Measurements from ENCODE around the gene CDH4.

Gene CDH4

DNA sequence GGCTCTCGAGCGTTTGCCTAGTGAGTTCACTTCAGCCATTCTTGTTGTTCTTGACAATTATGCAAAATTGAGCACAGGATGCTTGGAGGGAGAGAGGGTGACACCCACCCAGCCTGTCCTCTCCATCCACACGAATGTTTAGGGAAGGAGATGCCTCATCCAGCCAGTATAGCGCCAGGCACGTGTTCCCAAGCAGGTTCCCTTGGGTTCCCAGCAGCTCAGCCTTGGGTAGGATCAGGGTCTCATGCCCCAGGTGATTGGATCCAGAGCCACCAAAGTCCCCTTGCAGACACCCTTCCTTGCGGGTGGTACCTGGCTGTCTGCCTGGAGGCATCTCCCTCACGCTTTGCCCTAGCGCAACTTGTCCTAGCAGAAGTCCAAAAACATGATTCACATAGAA is 394.9 kb downstream of the CDH4 start:
- Histone ChIP-seq H3K79me1 (ENCODE audit: low read length) (no peaks in the 10 kb centered on the region), H3K56ac (ENCODE audit: low read length) (no peak overlapping the region), H3K27ac (ENCODE audit: low read depth, low read length) (no peak overlapping the region), H3K18ac (ENCODE audit: low read length) (no peak overlapping the region), H3K23ac (ENCODE audit: low read length) (no peak overlapping the region), H4K5ac (ENCODE audit: low read length) (no peak overlapping the region), H3K4me1 (ENCODE audit: control insufficient read depth, low read depth, low read length) (no peaks in the 10 kb centered on the region), H3K4me3 (ENCODE audit: low read length) (no peak overlapping the region), H3K79me2 (ENCODE audit: control insufficient read depth, insufficient read depth, low read length) (no peaks in the 10 kb centered on the region), H3K27me3 (ENCODE audit: insufficient read depth, low read length, poor library complexity) (no peaks in the 10 kb centered on the region), H2BK15ac (replicated peaks; ENCODE audit: low read depth) (no peak overlapping the region), H2BK5ac (ENCODE audit: low read length) (no peak overlapping the region), H4K8ac (ENCODE audit: low read depth, low read length) (no peak overlapping the region), H3K4ac (ENCODE audit: low read depth, low read length) (no peak overlapping the region), H3K36me3 (ENCODE audit: control insufficient read depth, insufficient read depth, low read length) (no peaks in the 10 kb centered on the region), H2BK120ac (ENCODE audit: low read depth, low read length) (no peak overlapping the region), H2AK5ac (ENCODE audit: low read length) (no peak overlapping the region), H3K4me2 (ENCODE audit: low read length) (no peak overlapping the region), H3K9ac (ENCODE audit: low read length) (no peak overlapping the region)
- no peak for DNase-seq
- no CpG with 5 or more reads among the region's 8 CpGs for WGBS (ENCODE audit: extremely low coverage, insufficient coverage, low lambda C conversion rate)

DNA sequence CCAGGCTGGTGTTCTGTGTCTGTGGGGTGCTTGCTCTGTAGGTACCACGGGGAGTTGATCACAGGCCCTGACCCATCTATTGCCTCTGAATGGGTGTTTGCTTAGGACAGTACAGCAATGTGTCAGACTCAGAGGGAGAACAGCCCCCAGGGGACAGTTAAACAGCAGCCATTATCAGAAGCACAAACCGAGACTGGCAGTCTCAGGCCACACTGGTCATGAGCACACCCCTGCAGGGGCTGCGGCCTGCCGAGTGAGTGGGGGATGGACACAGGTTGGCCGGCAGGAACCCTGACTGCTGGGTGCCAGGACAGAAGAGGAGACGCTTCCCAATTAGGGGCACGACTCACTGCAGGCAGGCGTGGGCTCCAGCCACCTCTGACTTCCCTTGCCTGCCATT is 395.6 kb downstream of the CDH4 start:
- Histone ChIP-seq H3K79me2 (ENCODE audit: control insufficient read depth, insufficient read depth, low read length) (no peaks in the 10 kb centered on the region), H3K23ac (ENCODE audit: low read length) (no peak overlapping the region), H3K9ac (ENCODE audit: low read length) (no peak overlapping the region), H2AK5ac (ENCODE audit: low read length) (no peak overlapping the region), H3K27me3 (ENCODE audit: insufficient read depth, low read length, poor library complexity) (no peaks in the 10 kb centered on the region), H3K4me1 (ENCODE audit: control insufficient read depth, low read depth, low read length) (no peaks in the 10 kb centered on the region), H3K4me2 (ENCODE audit: low read length) (no peak overlapping the region), H3K79me1 (ENCODE audit: low read length) (no peaks in the 10 kb centered on the region), H4K5ac (ENCODE audit: low read length) (no peak overlapping the region), H3K4ac (ENCODE audit: low read depth, low read length) (no peak overlapping the region), H2BK120ac (ENCODE audit: low read depth, low read length) (no peak overlapping the region), H2BK5ac (ENCODE audit: low read length) (no peak overlapping the region), H2BK15ac (replicated peaks; ENCODE audit: low read depth) (no peak overlapping the region), H3K27ac (ENCODE audit: low read depth, low read length) (no peak overlapping the region), H4K8ac (ENCODE audit: low read depth, low read length) (no peak overlapping the region), H3K56ac (ENCODE audit: low read length) (no peak overlapping the region), H3K36me3 (ENCODE audit: control insufficient read depth, insufficient read depth, low read length) (no peaks in the 10 kb centered on the region), H3K18ac (ENCODE audit: low read length) (no peak overlapping the region), H3K4me3 (ENCODE audit: low read length) (no peak overlapping the region)
- no peak for DNase-seq
- WGBS (ENCODE audit: extremely low coverage, insufficient coverage, low lambda C conversion rate) = no CpG with 5 or more reads among the region's 8 CpGs

DNA sequence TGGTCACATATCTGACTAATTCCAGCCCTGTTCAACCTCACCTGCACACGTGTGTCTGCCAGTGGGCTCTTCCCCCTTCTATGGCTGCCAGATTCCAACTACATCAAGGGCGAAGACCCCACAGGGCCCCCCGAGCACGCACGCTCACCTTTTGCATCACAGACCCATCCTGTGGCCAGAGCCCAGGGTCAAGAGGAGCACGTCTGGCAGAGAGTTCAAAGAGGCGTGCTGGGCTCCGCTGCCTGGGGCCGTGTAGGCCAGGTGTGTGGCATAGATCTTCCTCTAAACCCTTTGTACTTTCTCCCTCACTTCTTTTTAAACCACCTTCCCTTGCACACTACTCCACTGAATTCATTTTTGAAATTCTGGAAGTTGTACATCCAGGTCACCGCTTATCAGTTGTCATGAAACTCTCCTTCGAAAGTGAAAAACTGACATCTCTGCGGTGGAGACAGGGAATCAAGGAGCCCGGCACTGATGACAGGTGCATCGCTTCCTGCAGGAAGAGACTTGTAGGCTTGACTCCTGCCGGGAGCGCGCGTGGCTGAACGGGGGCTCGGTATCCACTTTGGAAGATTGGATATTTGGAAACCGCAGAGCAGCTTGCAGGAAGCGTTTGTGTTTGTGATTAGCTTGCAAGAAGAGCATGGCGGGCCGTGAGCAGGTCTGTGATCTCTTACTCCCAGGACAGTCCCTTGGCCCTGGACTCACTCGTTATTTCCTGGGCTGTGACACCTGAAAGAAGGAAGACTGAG is 397.2 kb downstream of the CDH4 start:
- no peaks in the 10 kb centered on the region for H3K27me3 ChIP-seq (ENCODE audit: insufficient read depth, low read length, poor library complexity)
- H3K56ac ChIP-seq (ENCODE audit: low read length) = no peak overlapping the region
- H3K4me2 ChIP-seq (ENCODE audit: low read length) = no peak overlapping the region
- H2BK15ac ChIP-seq (replicated peaks; ENCODE audit: low read depth) = no peak overlapping the region
- no peaks in the 10 kb centered on the region for H3K79me2 ChIP-seq (ENCODE audit: control insufficient read depth, insufficient read depth, low read length)
- H3K36me3 ChIP-seq (ENCODE audit: control insufficient read depth, insufficient read depth, low read length) = no peaks in the 10 kb centered on the region
- DNase-seq = no peak
- no peak overlapping the region for H3K9ac ChIP-seq (ENCODE audit: low read length)
- no peaks in the 10 kb centered on the region for H3K79me1 ChIP-seq (ENCODE audit: low read length)
- no CpG with 5 or more reads among the region's 25 CpGs for WGBS (ENCODE audit: extremely low coverage, insufficient coverage, low lambda C conversion rate)
- H3K4me1 ChIP-seq (ENCODE audit: control insufficient read depth, low read depth, low read length) = no peaks in the 10 kb centered on the region
- H4K5ac ChIP-seq (ENCODE audit: low read length) = no peak overlapping the region
- H2BK5ac ChIP-seq (ENCODE audit: low read length) = no peak overlapping the region
- H3K4me3 ChIP-seq (ENCODE audit: low read length) = no peak overlapping the region
- no peak overlapping the region for H3K4ac ChIP-seq (ENCODE audit: low read depth, low read length)
- H3K27ac ChIP-seq (ENCODE audit: low read depth, low read length) = no peak overlapping the region
- H4K8ac ChIP-seq (ENCODE audit: low read depth, low read length) = no peak overlapping the region
- H2AK5ac ChIP-seq (ENCODE audit: low read length) = no peak overlapping the region
- no peak overlapping the region for H3K18ac ChIP-seq (ENCODE audit: low read length)
- no peak overlapping the region for H3K23ac ChIP-seq (ENCODE audit: low read length)
- no peak overlapping the region for H2BK120ac ChIP-seq (ENCODE audit: low read depth, low read length)

DNA sequence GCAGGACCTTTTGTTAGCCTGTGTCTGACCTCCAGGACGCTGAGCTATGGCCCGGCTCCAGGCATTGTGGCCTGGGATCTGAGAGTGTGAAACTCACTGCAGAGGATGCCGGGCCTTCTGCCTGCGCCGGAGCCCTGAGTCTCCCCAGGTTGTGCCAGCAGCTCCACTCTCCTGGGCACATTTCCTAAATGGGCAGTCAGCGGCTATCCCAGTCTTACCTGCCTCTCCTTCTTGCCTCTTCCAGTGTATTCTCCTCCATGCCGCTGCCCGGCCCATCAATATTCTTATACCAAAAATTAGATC is 397.8 kb downstream of the CDH4 start:
- no peaks in the 10 kb centered on the region for H3K79me1 ChIP-seq (ENCODE audit: low read length)
- no peak for DNase-seq
- H2BK120ac ChIP-seq (ENCODE audit: low read depth, low read length) = no peak overlapping the region
- H3K4me3 ChIP-seq (ENCODE audit: low read length) = no peak overlapping the region
- H2BK5ac ChIP-seq (ENCODE audit: low read length) = no peak overlapping the region
- H3K27me3 ChIP-seq (ENCODE audit: insufficient read depth, low read length, poor library complexity) = no peaks in the 10 kb centered on the region
- H3K79me2 ChIP-seq (ENCODE audit: control insufficient read depth, insufficient read depth, low read length) = no peaks in the 10 kb centered on the region
- no peak overlapping the region for H3K27ac ChIP-seq (ENCODE audit: low read depth, low read length)
- no peak overlapping the region for H3K4ac ChIP-seq (ENCODE audit: low read depth, low read length)
- no peak overlapping the region for H4K8ac ChIP-seq (ENCODE audit: low read depth, low read length)
- no peaks in the 10 kb centered on the region for H3K4me1 ChIP-seq (ENCODE audit: control insufficient read depth, low read depth, low read length)
- H3K36me3 ChIP-seq (ENCODE audit: control insufficient read depth, insufficient read depth, low read length) = no peaks in the 10 kb centered on the region
- H3K23ac ChIP-seq (ENCODE audit: low read length) = no peak overlapping the region
- H3K9ac ChIP-seq (ENCODE audit: low read length) = no peak overlapping the region
- no peak overlapping the region for H2AK5ac ChIP-seq (ENCODE audit: low read length)
- no peak overlapping the region for H3K56ac ChIP-seq (ENCODE audit: low read length)
- H2BK15ac ChIP-seq (replicated peaks; ENCODE audit: low read depth) = no peak overlapping the region
- no peak overlapping the region for H3K18ac ChIP-seq (ENCODE audit: low read length)
- no peak overlapping the region for H3K4me2 ChIP-seq (ENCODE audit: low read length)
- no CpG with 5 or more reads among the region's 8 CpGs for WGBS (ENCODE audit: extremely low coverage, insufficient coverage, low lambda C conversion rate)
- H4K5ac ChIP-seq (ENCODE audit: low read length) = no peak overlapping the region

DNA sequence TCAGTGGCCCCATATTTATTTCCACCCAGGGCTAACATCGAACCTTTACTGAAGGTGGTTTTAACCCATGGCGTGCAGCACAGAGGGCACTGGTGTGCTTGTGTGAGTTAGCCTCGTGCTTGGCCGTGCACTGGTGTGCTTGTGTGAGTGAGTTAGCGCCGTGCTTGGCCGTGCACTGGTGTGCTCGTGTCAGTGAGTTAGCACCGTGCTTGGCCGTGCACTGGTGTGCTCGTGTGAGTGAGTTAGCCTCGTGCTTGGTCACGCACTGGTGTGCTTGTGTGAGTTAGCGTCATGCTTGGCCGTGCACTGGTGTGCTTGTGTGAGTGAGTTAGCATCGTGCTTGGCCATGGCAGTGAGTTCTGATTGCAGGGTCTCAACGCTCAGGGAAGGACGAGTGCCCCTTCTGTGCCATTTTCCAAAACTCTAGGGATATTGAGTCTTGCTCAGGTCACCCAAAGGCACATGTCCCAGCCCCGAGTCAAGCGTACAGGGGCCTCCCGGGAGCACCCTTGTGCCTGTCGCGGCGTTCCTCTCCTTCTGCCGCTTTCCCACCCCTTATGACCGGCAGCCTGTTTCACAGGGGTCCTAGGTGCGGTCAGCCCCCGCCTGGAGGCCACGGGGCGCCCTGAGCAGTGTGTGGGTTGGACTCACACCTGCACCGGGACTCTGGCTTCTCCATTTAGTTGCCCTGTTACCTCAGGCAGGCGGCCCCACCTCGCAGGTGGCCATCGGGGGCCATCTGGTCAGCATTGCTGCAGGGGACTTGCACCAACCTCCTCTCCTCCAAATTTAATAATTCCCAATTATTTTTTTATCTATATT is 399.1 kb downstream of the CDH4 start:
- Histone ChIP-seq H3K56ac (ENCODE audit: low read length) (no peak overlapping the region), H3K79me2 (ENCODE audit: control insufficient read depth, insufficient read depth, low read length) (no peaks in the 10 kb centered on the region), H2BK15ac (replicated peaks; ENCODE audit: low read depth) (no peak overlapping the region), H3K18ac (ENCODE audit: low read length) (no peak overlapping the region), H2AK5ac (ENCODE audit: low read length) (no peak overlapping the region), H3K23ac (ENCODE audit: low read length) (no peak overlapping the region), H3K4me2 (ENCODE audit: low read length) (no peak overlapping the region), H3K27me3 (ENCODE audit: insufficient read depth, low read length, poor library complexity) (no peaks in the 10 kb centered on the region), H2BK5ac (ENCODE audit: low read length) (no peak overlapping the region), H3K4ac (ENCODE audit: low read depth, low read length) (no peak overlapping the region), H3K79me1 (ENCODE audit: low read length) (no peaks in the 10 kb centered on the region), H4K5ac (ENCODE audit: low read length) (no peak overlapping the region), H3K4me1 (ENCODE audit: control insufficient read depth, low read depth, low read length) (no peaks in the 10 kb centered on the region), H4K8ac (ENCODE audit: low read depth, low read length) (no peak overlapping the region), H2BK120ac (ENCODE audit: low read depth, low read length) (no peak overlapping the region), H3K36me3 (ENCODE audit: control insufficient read depth, insufficient read depth, low read length) (no peaks in the 10 kb centered on the region), H3K4me3 (ENCODE audit: low read length) (no peak overlapping the region), H3K9ac (ENCODE audit: low read length) (no peak overlapping the region), H3K27ac (ENCODE audit: low read depth, low read length) (no peak overlapping the region)
- WGBS (ENCODE audit: extremely low coverage, insufficient coverage, low lambda C conversion rate) = no CpG with 5 or more reads among the region's 34 CpGs
- no peak for DNase-seq

Measured in mesendoderm (in vitro differentiated cells).